Astrocyte of the cerebellum (primary cell): Measurements from ENCODE around the gene AADACL4.

ENCODE experiments used
- DNase-seq: peaks from one replicate; pipeline ENCODE4 v3.0.0-alpha.2; 2011; ENCODE audit warnings: low read depth
- H3K4me3 ChIP-seq: 2 replicates; pipeline ENCODE4 v1.5.1; 2011; ENCODE audit warnings: mild to moderate bottlenecking, low read depth, low read length, moderate library complexity
- in situ Hi-C: cut with HindIII; loops from 2 replicates; pipeline ENCODE4 v1.10.0; 2017; ENCODE audit warnings: low sequenced_read_pairs
- TF ChIP-seq, protein P1 (sequence below): IDR thresholded peaks from 2 replicates; pipeline ENCODE4 v1.5.1; 2012; ENCODE audit warnings: low read length, low read depth, moderate library complexity, mild to moderate bottlenecking; ENCODE audit errors: missing control alignments

AADACL4 gene

DNA sequence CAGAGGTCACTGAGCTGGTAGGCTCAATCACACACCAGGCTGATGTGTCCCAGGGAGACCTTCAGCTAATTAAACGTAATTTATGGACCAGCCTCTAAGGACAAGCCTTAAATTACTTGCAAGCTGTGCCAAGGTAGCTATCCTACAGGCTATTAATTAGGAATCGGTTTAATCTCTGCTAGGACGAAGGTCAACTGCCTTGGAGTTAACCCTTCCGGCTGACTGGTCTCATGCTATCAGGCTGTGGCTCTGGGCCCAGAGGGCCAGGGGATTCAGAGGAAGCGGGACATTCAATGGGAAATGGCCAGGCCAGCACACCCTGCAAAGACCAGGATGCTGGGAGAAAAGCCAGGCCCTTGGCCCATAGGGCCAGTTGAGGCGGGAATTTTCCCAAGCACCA is 44.9 kb upstream of the AADACL4 start:
- TF ChIP-seq, protein P1, sequence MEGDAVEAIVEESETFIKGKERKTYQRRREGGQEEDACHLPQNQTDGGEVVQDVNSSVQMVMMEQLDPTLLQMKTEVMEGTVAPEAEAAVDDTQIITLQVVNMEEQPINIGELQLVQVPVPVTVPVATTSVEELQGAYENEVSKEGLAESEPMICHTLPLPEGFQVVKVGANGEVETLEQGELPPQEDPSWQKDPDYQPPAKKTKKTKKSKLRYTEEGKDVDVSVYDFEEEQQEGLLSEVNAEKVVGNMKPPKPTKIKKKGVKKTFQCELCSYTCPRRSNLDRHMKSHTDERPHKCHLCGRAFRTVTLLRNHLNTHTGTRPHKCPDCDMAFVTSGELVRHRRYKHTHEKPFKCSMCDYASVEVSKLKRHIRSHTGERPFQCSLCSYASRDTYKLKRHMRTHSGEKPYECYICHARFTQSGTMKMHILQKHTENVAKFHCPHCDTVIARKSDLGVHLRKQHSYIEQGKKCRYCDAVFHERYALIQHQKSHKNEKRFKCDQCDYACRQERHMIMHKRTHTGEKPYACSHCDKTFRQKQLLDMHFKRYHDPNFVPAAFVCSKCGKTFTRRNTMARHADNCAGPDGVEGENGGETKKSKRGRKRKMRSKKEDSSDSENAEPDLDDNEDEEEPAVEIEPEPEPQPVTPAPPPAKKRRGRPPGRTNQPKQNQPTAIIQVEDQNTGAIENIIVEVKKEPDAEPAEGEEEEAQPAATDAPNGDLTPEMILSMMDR = no peak
- no peak overlapping the region for H3K4me3 ChIP-seq
- in situ Hi-C loops = no loop called here
- no peak for DNase-seq

DNA sequence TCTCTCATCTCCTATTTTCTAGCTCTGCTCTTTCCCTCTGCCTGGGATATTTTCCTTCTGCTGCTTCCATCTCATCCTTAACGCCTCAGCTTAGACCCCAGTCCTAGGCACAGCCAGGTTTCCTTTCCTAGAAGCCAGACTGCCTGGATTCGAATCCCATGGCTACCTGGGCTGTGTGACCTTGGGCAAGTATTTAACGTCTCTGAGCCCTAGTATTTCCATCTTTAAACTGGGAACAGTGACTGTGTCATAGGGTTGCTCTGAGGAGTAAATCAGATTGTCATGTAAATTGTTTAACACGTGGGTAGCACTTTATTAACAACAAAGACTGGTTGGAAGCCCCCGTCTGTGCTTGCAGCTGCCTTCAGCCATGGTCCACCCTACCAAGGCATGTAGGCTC is 44.2 kb upstream of the AADACL4 start:
- DNase-seq = no peak
- TF ChIP-seq, protein P1 = no peak
- H3K4me3 ChIP-seq = no peak overlapping the region
- in situ Hi-C loops = no loop called here

DNA sequence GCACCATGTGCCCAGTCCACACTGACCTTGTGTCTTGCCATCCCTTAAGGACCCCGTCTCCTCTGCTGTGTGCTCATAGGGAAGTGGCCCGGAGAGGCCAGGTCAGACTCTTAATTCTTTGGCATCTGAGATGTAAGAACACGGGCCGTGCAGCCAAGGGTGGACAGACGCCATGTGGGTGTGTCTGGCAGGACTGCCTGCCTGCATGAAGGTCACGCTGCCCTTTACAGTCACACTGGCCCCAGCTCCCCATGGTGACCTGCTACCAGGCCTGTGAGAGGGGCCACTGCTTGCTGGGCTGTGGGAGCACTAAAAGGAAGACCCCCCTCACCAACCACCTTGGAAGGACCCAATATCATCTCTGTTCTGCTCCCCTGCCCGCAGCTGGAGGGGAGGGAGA is 43.5 kb upstream of the AADACL4 start:
- DNase-seq = no peak
- no peak overlapping the region for H3K4me3 ChIP-seq
- in situ Hi-C loops = no loop called here
- TF ChIP-seq, protein P1 = no peak

DNA sequence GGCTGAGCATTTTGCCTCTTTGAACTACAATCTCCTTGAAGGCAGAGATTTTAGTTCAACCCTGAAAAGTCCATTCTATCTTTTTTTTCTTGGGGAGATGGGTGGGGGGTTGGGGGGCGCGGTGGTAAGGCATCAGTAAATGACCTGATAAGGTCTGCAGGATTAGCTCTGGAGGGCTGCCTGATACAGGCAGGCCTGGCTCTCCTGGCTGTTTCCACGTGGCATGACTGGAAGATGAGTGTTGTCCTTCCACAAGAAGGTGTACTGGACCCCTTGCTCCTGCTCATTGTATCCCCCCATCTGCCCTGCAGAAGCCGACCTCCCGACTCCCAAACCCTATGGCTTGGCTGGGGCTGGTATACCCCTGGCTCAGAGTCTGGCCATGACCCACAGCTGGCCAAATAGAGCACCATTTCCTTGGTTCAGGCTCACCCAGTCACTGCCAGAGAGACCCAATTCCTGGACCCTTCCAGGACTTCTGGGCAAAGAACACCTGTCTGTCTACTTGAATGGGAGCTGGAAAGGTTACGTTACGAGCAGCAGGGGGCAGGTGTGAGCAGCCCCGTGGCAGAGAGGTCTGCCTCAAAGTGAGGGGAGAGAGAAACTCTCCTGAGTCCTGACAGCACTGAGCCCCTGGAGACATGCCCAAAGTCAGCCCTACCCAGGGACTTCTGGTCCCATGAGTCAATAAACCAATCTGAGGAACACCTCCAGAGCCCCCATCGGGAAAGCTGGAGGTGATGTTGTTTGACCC is 42.8 kb upstream of the AADACL4 start:
- DNase-seq = no peak
- H3K4me3 ChIP-seq = no peak overlapping the region
- TF ChIP-seq, protein P1 = peak; percentile 52
- in situ Hi-C loops = no loop called here

DNA sequence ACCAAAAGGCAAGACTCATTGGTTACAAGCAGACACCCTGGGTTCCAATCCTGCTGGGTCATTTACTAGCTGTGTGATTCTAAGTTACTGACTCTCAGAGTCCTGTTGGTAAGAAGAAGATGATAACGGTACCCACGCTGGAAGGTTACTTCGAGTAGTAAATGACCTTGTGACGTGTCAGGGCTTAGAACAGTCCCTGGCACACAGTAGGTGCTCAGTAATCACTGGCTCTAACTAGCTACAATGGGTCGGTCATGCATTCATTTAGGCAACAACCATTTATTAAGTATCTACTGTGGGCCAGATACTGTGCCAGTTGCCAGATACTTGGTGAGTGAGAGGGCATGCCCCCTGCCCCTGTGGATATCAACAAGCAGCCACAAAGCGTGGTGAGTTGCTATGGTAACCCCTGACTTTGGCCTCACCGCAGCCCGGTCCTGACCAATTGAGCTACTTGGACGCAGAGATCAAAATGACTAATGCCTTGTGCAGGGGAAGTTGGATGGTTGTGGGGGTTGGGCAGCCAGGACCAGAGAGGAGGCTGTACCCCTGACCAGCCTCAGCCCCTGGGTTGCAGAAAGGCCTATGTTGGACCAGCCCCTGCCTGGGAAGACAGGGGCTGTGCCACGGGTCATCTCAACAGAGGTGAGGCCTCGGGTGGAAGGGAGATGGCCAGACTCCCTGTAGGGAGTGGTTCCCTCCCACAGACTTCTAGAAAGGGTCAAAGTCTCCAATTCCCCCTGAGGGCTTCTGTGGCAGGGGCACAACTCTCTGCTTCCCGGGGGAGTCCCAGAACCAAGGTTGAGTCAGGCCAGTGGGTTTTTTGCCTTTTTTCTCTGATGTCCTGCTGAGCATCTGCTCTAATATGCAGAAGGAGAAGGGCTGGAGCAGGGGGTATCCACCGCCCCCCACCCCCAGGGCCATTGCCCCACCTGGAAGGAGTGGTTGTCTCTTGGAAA is 41.9 kb upstream of the AADACL4 start:
- in situ Hi-C loops = no loop called here
- DNase-seq = peak; percentile 70
- H3K4me3 ChIP-seq = no peak overlapping the region
- TF ChIP-seq, protein P1 = no peak

DNA sequence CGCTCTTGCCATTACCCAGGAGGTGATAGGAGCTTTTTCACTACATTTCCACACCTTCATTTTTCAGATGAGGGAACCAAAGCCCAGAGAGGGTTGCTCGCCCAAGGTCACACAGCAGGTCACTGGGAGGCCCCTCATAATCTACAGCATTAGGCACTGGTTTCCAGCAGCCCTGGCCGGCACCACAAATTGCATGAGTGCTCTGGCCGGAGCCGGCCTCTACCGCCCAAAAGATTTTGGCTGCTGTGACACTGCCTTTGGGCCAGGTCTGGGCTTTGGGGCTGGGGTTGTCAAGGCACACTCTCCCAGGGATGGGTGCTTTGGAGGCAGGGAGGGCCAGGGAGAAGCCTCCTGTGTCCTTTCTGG is 41.2 kb upstream of the AADACL4 start:
- no peak overlapping the region for H3K4me3 ChIP-seq
- DNase-seq = no peak
- in situ Hi-C loops = no loop called here
- TF ChIP-seq, protein P1 = no peak
